Nephron progenitor cell (in vitro differentiated cells): ENCODE data around the gene MPND.

Experiments used
- DNase-seq: peaks from one replicate; pipeline ENCODE4 v3.0.0; 2021
- H3K27ac Mint-ChIP-seq: 2 replicates; pipeline ENCODE4 v1.8.0; 2021; ENCODE audit warnings: mild to moderate bottlenecking, moderate library complexity, mixed read lengths
- H3K27me3 Mint-ChIP-seq: 2 replicates; pipeline ENCODE4 v1.8.0; 2021; ENCODE audit warnings: mild to moderate bottlenecking, low read depth, mixed read lengths; ENCODE audit not compliant: poor library complexity
- H3K36me3 Mint-ChIP-seq: 2 replicates; pipeline ENCODE4 v1.8.0; 2021; ENCODE audit warnings: low read depth, mixed read lengths
- H3K4me1 Mint-ChIP-seq: 2 replicates; pipeline ENCODE4 v1.8.0; 2021; ENCODE audit warnings: mixed read lengths
- H3K4me3 Mint-ChIP-seq: 2 replicates; pipeline ENCODE4 v1.8.0; 2021; ENCODE audit warnings: mild to moderate bottlenecking, moderate library complexity, mixed read lengths
- H3K9me3 Mint-ChIP-seq: 2 replicates; pipeline ENCODE4 v1.8.0; 2021; ENCODE audit warnings: mild to moderate bottlenecking, moderate library complexity, mixed read lengths
- TF ChIP-seq, protein P1 (sequence below): fragments of 200-600 bp; sonication (generic); IDR thresholded peaks from 2 replicates; pipeline ENCODE4 v1.5.0; 2021; ENCODE audit warnings: antibody characterized with exemption

Gene MPND

DNA sequence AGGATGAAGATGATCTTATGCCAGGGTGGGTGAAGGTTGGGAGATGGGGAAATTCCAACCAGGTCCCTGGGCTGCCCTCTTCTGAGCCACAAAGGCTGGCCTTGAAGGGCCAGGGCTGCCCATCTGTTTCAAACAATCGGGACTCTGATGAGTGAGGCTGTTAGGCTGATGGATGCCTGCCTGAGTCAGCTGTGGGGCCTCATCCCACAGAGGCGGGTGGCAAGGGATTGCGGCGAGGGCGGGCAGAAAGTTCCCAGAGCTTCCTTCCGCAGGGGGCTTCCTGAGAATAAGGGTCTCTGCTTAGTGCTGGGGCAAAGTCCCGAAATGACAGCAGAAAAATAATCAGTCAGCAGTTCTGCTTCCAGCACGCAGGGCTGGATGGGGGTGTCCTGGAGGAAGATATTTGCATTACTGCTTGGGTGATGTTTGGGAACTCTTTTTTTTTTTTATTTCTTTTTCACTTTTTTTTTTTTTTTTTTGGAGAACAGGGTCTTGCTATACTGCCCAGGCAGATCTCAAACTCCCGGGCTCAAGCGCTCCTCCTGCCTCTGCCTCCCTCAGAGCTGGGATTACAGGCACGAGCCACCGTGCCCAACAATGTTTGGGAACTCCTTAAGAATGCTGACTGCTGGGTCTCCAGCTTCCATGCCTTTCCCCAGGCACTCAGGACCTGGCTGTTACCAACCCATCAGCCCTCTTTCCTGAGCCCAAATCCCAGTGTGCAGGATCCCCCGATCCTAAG lies 42.9 kb downstream of the MPND start:
- peaks cover 63% of the 10 kb centered on the region for H3K4me1 Mint-ChIP-seq
- peak overlapping the region; percentile 36 for H3K27ac Mint-ChIP-seq

DNA sequence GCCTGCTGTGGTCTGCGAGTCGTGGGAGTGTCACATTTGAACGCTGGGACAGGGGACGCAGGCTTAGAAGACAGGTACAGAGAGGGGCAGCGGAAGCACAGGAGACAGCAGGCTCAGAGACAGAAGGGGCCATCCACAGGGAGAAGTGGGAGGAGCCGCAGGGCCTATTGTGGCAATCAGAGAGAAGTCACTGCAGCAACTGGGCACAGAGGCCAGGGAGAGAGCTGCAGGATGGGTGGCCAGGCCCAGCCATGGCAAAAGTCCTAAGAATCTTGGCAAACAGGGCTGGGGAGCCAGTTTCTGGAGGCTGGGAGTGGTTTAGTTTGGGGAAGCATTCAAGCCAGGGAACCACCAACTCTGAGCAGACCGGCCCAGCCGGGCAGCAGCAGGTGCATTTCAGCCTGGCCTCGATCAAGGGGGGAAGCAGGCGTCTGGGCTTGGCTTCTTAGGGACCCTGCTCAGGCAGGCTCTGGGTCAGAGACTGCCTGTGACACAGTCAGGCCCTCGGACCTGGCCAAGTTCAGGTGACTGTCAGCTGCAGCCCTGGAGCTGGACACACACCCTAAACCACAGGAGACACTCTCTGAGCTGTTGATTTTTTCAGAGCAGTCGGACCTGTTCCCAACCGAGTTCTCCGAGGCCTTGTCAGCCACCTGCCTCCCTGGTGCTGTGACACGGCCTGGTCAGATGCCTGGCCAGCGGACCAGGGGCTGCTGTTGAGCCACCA lies 45.1 kb downstream of the MPND start:
- TF ChIP-seq, protein P1, sequence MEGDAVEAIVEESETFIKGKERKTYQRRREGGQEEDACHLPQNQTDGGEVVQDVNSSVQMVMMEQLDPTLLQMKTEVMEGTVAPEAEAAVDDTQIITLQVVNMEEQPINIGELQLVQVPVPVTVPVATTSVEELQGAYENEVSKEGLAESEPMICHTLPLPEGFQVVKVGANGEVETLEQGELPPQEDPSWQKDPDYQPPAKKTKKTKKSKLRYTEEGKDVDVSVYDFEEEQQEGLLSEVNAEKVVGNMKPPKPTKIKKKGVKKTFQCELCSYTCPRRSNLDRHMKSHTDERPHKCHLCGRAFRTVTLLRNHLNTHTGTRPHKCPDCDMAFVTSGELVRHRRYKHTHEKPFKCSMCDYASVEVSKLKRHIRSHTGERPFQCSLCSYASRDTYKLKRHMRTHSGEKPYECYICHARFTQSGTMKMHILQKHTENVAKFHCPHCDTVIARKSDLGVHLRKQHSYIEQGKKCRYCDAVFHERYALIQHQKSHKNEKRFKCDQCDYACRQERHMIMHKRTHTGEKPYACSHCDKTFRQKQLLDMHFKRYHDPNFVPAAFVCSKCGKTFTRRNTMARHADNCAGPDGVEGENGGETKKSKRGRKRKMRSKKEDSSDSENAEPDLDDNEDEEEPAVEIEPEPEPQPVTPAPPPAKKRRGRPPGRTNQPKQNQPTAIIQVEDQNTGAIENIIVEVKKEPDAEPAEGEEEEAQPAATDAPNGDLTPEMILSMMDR = no peak
- Mint-ChIP-seq H3K9me3 (no peaks in the 10 kb centered on the region), H3K36me3 (peaks cover 11% of the 10 kb centered on the region), H3K4me3 (peak overlapping the region; percentile 67), H3K27me3 (no peaks in the 10 kb centered on the region), H3K27ac (peak overlapping the region; percentile 97), H3K4me1 (peaks cover 70% of the 10 kb centered on the region)
- peak; percentile 34 for DNase-seq

More for the DNA sequence above, 42.9 kb downstream of the MPND start:
- Mint-ChIP-seq H3K36me3 (peaks cover 12% of the 10 kb centered on the region), H3K27me3 (no peaks in the 10 kb centered on the region), H3K4me3 (no peak overlapping the region), H3K9me3 (no peaks in the 10 kb centered on the region)
- no peak for DNase-seq
- TF ChIP-seq, protein P1 = no peak

DNA sequence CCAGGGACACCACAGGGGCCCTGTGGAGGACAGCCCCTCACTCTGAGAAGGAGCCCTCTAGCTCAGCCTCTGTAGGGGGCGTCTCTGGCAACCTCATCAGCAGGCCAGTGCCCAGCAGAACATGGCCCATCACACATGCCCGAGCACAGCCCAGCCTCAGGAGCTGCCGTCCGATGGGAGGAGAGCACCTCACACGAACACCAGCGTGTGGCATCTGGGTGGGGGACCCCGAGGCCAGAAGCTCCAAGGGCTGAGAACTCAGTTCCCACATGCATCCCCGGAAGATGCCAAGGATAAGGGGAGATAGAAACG lies 45.7 kb downstream of the MPND start:
- peaks cover 74% of the 10 kb centered on the region for H3K4me1 Mint-ChIP-seq
- H3K9me3 Mint-ChIP-seq = no peaks in the 10 kb centered on the region
- H3K27me3 Mint-ChIP-seq = no peaks in the 10 kb centered on the region
- no peak for DNase-seq
- TF ChIP-seq, protein P1 = no peak
- peak overlapping the region; percentile 13 for H3K4me3 Mint-ChIP-seq
- H3K36me3 Mint-ChIP-seq = peaks cover 6% of the 10 kb centered on the region
- H3K27ac Mint-ChIP-seq = peak overlapping the region; percentile 97

DNA sequence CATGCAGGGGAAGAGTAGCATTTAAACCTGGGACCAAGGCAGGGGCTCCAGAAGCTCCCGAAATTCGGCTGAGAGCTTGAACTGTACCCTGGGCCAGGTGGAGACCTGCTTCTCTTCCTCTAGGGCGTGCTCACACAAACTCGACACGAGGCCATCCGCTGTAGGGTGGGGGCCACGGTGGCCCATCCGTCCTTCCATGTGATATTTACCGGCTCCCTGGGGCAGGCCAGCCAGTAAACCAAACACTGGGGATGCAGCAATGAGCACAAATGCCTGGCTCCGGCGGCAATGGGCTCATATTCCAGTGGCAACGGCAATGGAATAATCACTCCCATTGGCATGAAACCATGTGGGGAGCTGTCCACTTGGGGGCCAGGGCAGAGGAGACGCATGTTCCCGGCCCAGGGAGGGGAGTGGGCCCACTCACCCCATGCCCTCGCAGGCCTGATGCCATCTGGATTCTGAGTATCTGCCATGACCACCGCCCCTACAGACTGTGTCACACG lies 46.2 kb downstream of the MPND start:
- DNase-seq = no peak
- Mint-ChIP-seq H3K4me1 (peaks cover 80% of the 10 kb centered on the region), H3K27me3 (no peaks in the 10 kb centered on the region), H3K27ac (peak overlapping the region; percentile 93), H3K4me3 (no peak overlapping the region), H3K36me3 (peaks cover 6% of the 10 kb centered on the region), H3K9me3 (no peaks in the 10 kb centered on the region)
- TF ChIP-seq, protein P1 = no peak

DNA sequence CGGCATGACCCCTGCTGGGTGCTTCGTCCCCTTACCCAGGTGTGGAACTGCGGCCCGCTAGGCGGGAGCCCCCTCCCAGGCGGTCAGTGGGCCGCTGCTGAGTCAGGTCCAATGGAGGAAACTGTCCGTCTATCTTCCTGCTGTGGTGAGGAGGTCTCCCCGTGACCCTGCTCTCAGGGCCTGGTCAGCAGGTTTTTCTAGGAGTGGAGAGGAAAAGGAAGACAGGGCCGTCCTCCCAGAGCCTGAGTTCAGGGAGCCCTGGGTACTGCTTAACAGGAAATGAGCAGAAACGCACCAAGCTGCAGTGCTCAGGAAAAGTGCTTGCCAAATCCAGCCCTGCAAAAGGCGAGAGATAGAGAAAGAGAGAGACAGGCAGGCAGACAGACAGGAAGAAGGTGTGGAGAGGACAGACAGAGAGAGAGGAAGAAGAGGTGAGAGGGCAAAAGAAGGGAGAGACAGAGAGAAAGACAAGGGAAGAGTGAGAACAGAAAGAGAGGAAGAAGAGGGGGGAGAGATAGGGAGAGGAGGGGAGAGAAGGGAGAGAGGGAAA lies 46.7 kb downstream of the MPND start:
- peak overlapping the region; percentile 93 for H3K27ac Mint-ChIP-seq
- no peak for DNase-seq
- H3K9me3 Mint-ChIP-seq = no peaks in the 10 kb centered on the region
- H3K36me3 Mint-ChIP-seq = peaks cover 7% of the 10 kb centered on the region
- H3K4me1 Mint-ChIP-seq = peaks cover 84% of the 10 kb centered on the region
- TF ChIP-seq, protein P1 = no peak
- H3K4me3 Mint-ChIP-seq = peak overlapping the region; percentile 73
- no peaks in the 10 kb centered on the region for H3K27me3 Mint-ChIP-seq
